HepG2 (cell line): ENCODE results near the gene SNAI3. TPM values are rescaled to one million over a fixed set of nuclear protein-coding genes. Genes with fewer than 3 reads are reported as not detected.

Source experiments
- ATM ChIP-seq: fragments of 450-650 bp; IDR thresholded peaks from 2 replicates; pipeline ENCODE4 v1.7.1; 2017; ENCODE audit warnings: mild to moderate bottlenecking, borderline replicate concordance
- CREBL2 ChIP-seq: sonication (generic); formaldehyde crosslinking; IDR thresholded peaks from 2 replicates; pipeline ENCODE4 v1.8.1; 2023; ENCODE audit warnings: missing genetic modification reagents, mild to moderate bottlenecking, borderline replicate concordance
- ELF3 ChIP-seq: IDR thresholded peaks from 2 replicates; pipeline ENCODE4 v1.6.1; 2016; ENCODE audit warnings: missing genetic modification reagents, missing compliant biosample characterization
- FIP1L1 ChIP-seq: fragments of 200-400 bp; formaldehyde crosslinking; IDR thresholded peaks from 2 replicates; pipeline ENCODE4 v1.6.1; 2018; ENCODE audit warnings: low read depth, mild to moderate bottlenecking, low read length, moderate library complexity, borderline replicate concordance; ENCODE audit not compliant: insufficient read depth
- GLMP ChIP-seq: sonication (generic); formaldehyde crosslinking; IDR thresholded peaks from 2 replicates; pipeline ENCODE4 v1.9.0; 2021; ENCODE audit warnings: missing genetic modification reagents, mild to moderate bottlenecking, borderline replicate concordance
- HDAC2 ChIP-seq: sonication (generic); formaldehyde crosslinking; IDR thresholded peaks from 2 replicates; pipeline ENCODE4 v1.4.0; 2020; ENCODE audit warnings: missing genetic modification reagents
- HNRNPK ChIP-seq: fragments of 200-400 bp; formaldehyde crosslinking; IDR thresholded peaks from 2 replicates; pipeline ENCODE4 v1.6.1; 2018; ENCODE audit warnings: low read length, low read depth, moderate library complexity, mild to moderate bottlenecking; ENCODE audit not compliant: poor library complexity, severe bottlenecking
- POGZ ChIP-seq: sonication (generic); formaldehyde crosslinking; IDR thresholded peaks from 2 replicates; pipeline ENCODE4 v1.4.0; 2020; ENCODE audit warnings: mild to moderate bottlenecking, missing genetic modification reagents
- RELA ChIP-seq: sonication (generic); formaldehyde crosslinking; IDR thresholded peaks from 2 replicates; pipeline ENCODE4 v1.4.0; 2020; ENCODE audit warnings: missing genetic modification reagents
- SCMH1 ChIP-seq: sonication (generic); formaldehyde crosslinking; IDR thresholded peaks from 2 replicates; pipeline ENCODE4 v1.9.0; 2021; ENCODE audit warnings: missing genetic modification reagents, mild to moderate bottlenecking, borderline replicate concordance
- TFDP1 ChIP-seq: IDR thresholded peaks from 2 replicates; pipeline ENCODE4 v1.6.1; 2016; ENCODE audit warnings: missing compliant biosample characterization, missing genetic modification reagents, borderline replicate concordance
- ZC3H4 ChIP-seq: sonication (generic); formaldehyde crosslinking; IDR thresholded peaks from 2 replicates; pipeline ENCODE4 v1.4.0; 2020; ENCODE audit warnings: missing genetic modification reagents, borderline replicate concordance
- ZNF33B ChIP-seq: sonication (generic); formaldehyde crosslinking; IDR thresholded peaks from 2 replicates; pipeline ENCODE4 v1.5.1; 2020; ENCODE audit warnings: mild to moderate bottlenecking, missing genetic modification reagents
- ZNF34 ChIP-seq: sonication (generic); formaldehyde crosslinking; IDR thresholded peaks from 2 replicates; pipeline ENCODE4 v1.4.0; 2020; ENCODE audit warnings: mild to moderate bottlenecking, missing genetic modification reagents, borderline replicate concordance
- ZNF777 ChIP-seq: sonication (generic); formaldehyde crosslinking; IDR thresholded peaks from 2 replicates; pipeline ENCODE4 v1.4.0; 2020; ENCODE audit warnings: missing genetic modification reagents
- polyA plus RNA-seq, 8 experiments: library from polyadenylated mRNA; depleted of rRNA in 3 of 8; stranded (reverse) in 7 of 8; unstranded in 1 of 8; fragments of >200 nt; fragmentation: Illumina TruSeq in 4 of 8; extraction: Trizol in 4 of 8; gene quantifications; 2 replicates each; pipeline versions ENCODE4 v1.2.1 to v1.2.3, GENCODE V29; 2011 to 2016; ENCODE audit warnings: low read depth in 4 of 8, missing spikeins in 1 of 8, mixed read lengths in 1 of 8; ENCODE audit not compliant: insufficient read depth in 1 of 8
- total RNA-seq, 5 experiments: library from RNA; depleted of rRNA; stranded (reverse); fragments of >200 nt; fragmentation: Illumina TruSeq; extraction: Trizol; gene quantifications; 2 replicates each; pipeline ENCODE4 v1.2.3, GENCODE V29; 2016; ENCODE audit warnings: low read depth in 1 of 5
- TF ChIP-seq, protein P1 (sequence below): sonication (generic); formaldehyde crosslinking; IDR thresholded peaks from 2 replicates; pipeline ENCODE4 v1.4.0; 2020; ENCODE audit warnings: missing genetic modification reagents, mild to moderate bottlenecking, borderline replicate concordance
- TF ChIP-seq, protein P2 (sequence below): IDR thresholded peaks from 2 replicates; pipeline ENCODE4 v1.6.1; 2016; ENCODE audit warnings: low read depth
- TF ChIP-seq, protein P3 (sequence below): sonication (generic); formaldehyde crosslinking; conservative IDR thresholded peaks from 2 replicates; pipeline ENCODE4 v1.5.0; 2020; ENCODE audit warnings: missing genetic modification reagents
- TF ChIP-seq, protein P4 (sequence below): sonication (generic); formaldehyde crosslinking; IDR thresholded peaks from 2 replicates; pipeline ENCODE4 v1.8.0; 2022; ENCODE audit warnings: missing genetic modification reagents, mild to moderate bottlenecking, borderline replicate concordance

The SNAI3 gene
- total and polyA plus RNA-seq, 2 of the 13 experiments (the other 11 are each of a cell fraction or from before 2014, with no cell fraction given): 0.09 to 0.18 TPM

GRCh38 chr16:88649195-88649923 is 36.9 kb downstream of the SNAI3 start (continued):
- TF ChIP-seq, protein P1, sequence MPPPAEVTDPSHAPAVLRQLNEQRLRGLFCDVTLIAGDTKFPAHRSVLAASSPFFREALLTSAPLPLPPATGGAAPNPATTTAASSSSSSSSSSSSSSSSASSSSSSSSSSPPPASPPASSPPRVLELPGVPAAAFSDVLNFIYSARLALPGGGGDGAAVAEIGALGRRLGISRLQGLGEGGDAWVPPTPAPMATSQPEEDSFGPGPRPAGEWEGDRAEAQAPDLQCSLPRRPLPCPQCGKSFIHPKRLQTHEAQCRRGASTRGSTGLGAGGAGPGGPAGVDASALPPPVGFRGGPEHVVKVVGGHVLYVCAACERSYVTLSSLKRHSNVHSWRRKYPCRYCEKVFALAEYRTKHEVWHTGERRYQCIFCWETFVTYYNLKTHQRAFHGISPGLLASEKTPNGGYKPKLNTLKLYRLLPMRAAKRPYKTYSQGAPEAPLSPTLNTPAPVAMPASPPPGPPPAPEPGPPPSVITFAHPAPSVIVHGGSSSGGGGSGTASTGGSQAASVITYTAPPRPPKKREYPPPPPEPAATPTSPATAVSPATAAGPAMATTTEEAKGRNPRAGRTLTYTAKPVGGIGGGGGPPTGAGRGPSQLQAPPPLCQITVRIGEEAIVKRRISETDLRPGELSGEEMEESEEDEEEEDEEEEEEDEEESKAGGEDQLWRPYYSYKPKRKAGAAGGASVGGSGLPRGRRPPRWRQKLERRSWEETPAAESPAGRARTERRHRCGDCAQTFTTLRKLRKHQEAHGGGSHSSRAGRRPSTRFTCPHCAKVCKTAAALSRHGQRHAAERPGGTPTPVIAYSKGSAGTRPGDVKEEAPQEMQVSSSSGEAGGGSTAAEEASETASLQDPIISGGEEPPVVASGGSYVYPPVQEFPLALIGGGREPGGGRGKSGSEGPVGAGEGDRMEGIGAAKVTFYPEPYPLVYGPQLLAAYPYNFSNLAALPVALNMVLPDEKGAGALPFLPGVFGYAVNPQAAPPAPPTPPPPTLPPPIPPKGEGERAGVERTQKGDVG (CRISPR knock-in tag): no peak
- TF ChIP-seq POGZ: no peak
- TF ChIP-seq, protein P2, sequence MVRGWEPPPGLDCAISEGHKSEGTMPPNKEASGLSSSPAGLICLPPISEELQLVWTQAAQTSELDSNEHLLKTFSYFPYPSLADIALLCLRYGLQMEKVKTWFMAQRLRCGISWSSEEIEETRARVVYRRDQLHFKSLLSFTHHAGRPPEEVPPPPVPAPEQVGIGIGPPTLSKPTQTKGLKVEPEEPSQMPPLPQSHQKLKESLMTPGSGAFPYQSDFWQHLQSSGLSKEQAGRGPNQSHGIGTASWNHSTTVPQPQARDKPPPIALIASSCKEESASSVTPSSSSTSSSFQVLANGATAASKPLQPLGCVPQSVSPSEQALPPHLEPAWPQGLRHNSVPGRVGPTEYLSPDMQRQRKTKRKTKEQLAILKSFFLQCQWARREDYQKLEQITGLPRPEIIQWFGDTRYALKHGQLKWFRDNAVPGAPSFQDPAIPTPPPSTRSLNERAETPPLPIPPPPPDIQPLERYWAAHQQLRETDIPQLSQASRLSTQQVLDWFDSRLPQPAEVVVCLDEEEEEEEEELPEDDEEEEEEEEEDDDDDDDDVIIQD (CRISPR knock-in tag): no peak
- no peak for TF ChIP-seq ELF3 (CRISPR knock-in tag)
- no peak for TF ChIP-seq ZC3H4 (CRISPR knock-in tag)
- no peak for TF ChIP-seq HNRNPK
- no peak for TF ChIP-seq ZNF34
- no peak; the same call in 1 of the 2 replicates for TF ChIP-seq HDAC2 (CRISPR knock-in tag)
- TF ChIP-seq FIP1L1: no peak
- TF ChIP-seq RELA (CRISPR knock-in tag): no peak
- TF ChIP-seq TFDP1: no peak
- no peak for TF ChIP-seq ZNF777 (CRISPR knock-in tag)
- TF ChIP-seq ATM: no peak
- no peak for TF ChIP-seq GLMP
- no peak for TF ChIP-seq SCMH1 (CRISPR knock-in tag)
- TF ChIP-seq, protein P3, sequence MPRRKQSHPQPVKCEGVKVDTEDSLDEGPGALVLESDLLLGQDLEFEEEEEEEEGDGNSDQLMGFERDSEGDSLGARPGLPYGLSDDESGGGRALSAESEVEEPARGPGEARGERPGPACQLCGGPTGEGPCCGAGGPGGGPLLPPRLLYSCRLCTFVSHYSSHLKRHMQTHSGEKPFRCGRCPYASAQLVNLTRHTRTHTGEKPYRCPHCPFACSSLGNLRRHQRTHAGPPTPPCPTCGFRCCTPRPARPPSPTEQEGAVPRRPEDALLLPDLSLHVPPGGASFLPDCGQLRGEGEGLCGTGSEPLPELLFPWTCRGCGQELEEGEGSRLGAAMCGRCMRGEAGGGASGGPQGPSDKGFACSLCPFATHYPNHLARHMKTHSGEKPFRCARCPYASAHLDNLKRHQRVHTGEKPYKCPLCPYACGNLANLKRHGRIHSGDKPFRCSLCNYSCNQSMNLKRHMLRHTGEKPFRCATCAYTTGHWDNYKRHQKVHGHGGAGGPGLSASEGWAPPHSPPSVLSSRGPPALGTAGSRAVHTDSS: no peak
- no peak for TF ChIP-seq CREBL2
- TF ChIP-seq, protein P4, sequence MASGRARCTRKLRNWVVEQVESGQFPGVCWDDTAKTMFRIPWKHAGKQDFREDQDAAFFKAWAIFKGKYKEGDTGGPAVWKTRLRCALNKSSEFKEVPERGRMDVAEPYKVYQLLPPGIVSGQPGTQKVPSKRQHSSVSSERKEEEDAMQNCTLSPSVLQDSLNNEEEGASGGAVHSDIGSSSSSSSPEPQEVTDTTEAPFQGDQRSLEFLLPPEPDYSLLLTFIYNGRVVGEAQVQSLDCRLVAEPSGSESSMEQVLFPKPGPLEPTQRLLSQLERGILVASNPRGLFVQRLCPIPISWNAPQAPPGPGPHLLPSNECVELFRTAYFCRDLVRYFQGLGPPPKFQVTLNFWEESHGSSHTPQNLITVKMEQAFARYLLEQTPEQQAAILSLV (CRISPR knock-in tag): no peak
- TF ChIP-seq ZNF33B (CRISPR knock-in tag): no peak
